ENCODE data around the gene SLC46A3. TPM values are rescaled to one million over a fixed set of nuclear protein-coding genes. Genes with fewer than 3 reads are reported as not detected.

SLC46A3 gene
- total and polyA plus RNA-seq, 2 donors (not counting 1 experiment from before 2014, with no cell fraction given) = 13.1 to 19.0 TPM

- H3K36me3 ChIP-seq (replicated peaks in 1 of 2; ENCODE audit: control extremely low read depth in 1 of 2, control insufficient read depth in 1 of 2, extremely low read depth in 1 of 2, insufficient read depth in 2 of 2, low read length in 1 of 2) = peaks cover 22 to 62% of the 10 kb centered on the region in 2 experiments
- POLR2A ChIA-PET = no interaction called here
- H3K4me3 ChIP-seq (ENCODE audit: control extremely low read depth in 1 of 5, extremely low read depth in 1 of 5, insufficient read depth in 1 of 5, low read depth in 2 of 5, low read length in 4 of 5) = no peak overlapping the region
- CTCF ChIA-PET = no interaction called here
- no peak overlapping the region for H3K4me2 ChIP-seq (replicated peaks; ENCODE audit: low read depth, low read length, poor library complexity, severe bottlenecking)
- DNase-seq = no peak
- H3K79me2 ChIP-seq (ENCODE audit: control insufficient read depth, insufficient read depth, low read length) = no peaks in the 10 kb centered on the region
- peaks cover 7 to 8% of the 10 kb centered on the region in 2 donors for H3K4me1 ChIP-seq (ENCODE audit: control insufficient read depth in 2 of 2, insufficient read depth in 2 of 2, low read length in 2 of 2)
- peaks cover 16% of the 10 kb centered on the region for H3K4me1 Mint-ChIP-seq
- H3K9me3 Mint-ChIP-seq (ENCODE audit: insufficient read depth) = no peaks in the 10 kb centered on the region
- no peak overlapping the region for H3K4me3 Mint-ChIP-seq
- no peak overlapping the region for H3K27ac ChIP-seq (ENCODE audit: low read length in 2 of 2)
- ATAC-seq (ENCODE audit: low read depth) = no peak
- H3K27me3 Mint-ChIP-seq = no peaks in the 10 kb centered on the region
- H3K27ac Mint-ChIP-seq = no peak overlapping the region
- no peak overlapping the region for H2AFZ ChIP-seq (ENCODE audit: insufficient read depth, low read depth, low read length, poor library complexity, severe bottlenecking)
- no peaks in the 10 kb centered on the region for H4K20me1 ChIP-seq (ENCODE audit: control insufficient read depth, insufficient read depth, low read length, poor library complexity, severe bottlenecking)
- H3K9me3 ChIP-seq (ENCODE audit: control extremely low read depth in 1 of 3, control insufficient read depth in 2 of 3, insufficient read depth in 1 of 3, low read length in 2 of 3) = no peaks in the 10 kb centered on the region
- TF ChIP-seq, protein P1, sequence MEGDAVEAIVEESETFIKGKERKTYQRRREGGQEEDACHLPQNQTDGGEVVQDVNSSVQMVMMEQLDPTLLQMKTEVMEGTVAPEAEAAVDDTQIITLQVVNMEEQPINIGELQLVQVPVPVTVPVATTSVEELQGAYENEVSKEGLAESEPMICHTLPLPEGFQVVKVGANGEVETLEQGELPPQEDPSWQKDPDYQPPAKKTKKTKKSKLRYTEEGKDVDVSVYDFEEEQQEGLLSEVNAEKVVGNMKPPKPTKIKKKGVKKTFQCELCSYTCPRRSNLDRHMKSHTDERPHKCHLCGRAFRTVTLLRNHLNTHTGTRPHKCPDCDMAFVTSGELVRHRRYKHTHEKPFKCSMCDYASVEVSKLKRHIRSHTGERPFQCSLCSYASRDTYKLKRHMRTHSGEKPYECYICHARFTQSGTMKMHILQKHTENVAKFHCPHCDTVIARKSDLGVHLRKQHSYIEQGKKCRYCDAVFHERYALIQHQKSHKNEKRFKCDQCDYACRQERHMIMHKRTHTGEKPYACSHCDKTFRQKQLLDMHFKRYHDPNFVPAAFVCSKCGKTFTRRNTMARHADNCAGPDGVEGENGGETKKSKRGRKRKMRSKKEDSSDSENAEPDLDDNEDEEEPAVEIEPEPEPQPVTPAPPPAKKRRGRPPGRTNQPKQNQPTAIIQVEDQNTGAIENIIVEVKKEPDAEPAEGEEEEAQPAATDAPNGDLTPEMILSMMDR (IDR thresholded peaks at IDR 0.05) = no peak
- TF ChIP-seq EZH2 (IDR thresholded peaks at IDR 0.05; ENCODE audit: borderline replicate concordance, insufficient read depth, low read depth, low read length, poor library complexity, severe bottlenecking) = no peak
- no peak overlapping the region for H3K9ac ChIP-seq (ENCODE audit: low read length)
- no peaks in the 10 kb centered on the region for H3K27me3 ChIP-seq (replicated peaks in 1 of 4; ENCODE audit: control extremely low read depth in 1 of 4, control insufficient read depth in 3 of 4, insufficient read depth in 4 of 4, low read length in 3 of 4)
- intact Hi-C loops (cut with micrococcal nuclease) = no loop called here
Observed at GRCh38 chr13:28704282-28704681, 14.5 kb downstream of the SLC46A3 start.

DNA sequence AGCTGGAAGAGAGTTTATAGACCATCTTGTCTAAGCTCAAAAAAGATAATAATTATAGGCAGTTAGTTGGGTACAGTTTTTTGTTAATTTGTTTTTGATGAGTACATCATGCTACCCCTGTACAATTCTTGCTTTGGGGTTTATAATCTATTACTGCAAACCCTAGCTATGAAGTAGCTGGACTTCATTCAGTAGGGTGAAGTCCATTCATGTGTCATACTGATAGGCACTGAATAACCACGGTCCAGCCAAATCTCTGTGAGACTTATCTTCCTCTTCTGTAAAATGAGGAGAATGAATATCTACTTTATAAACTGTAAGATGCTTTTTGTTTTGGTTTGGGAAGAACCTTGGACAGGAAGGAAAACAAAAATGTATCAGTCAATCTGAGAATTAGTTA lies 19.5 kb downstream of the SLC46A3 start:
- no peaks in the 10 kb centered on the region for H3K79me2 ChIP-seq (ENCODE audit: control insufficient read depth, insufficient read depth, low read length)
- TF ChIP-seq, protein P1 (IDR thresholded peaks at IDR 0.05) = no peak
- no peak for TF ChIP-seq EZH2 (IDR thresholded peaks at IDR 0.05; ENCODE audit: borderline replicate concordance, insufficient read depth, low read depth, low read length, poor library complexity, severe bottlenecking)
- ChIA-PET CTCF (interaction anchor here (0.7 to 1.2 kb wide), 2 partner anchors 19 to 27 kb away, joined by 3 to 4 read pairs; no protein-coding TSS in a partner anchor), POLR2A (no interaction called here)
- no peak overlapping the region for H3K4me3 ChIP-seq (ENCODE audit: control extremely low read depth in 1 of 5, extremely low read depth in 1 of 5, insufficient read depth in 1 of 5, low read depth in 2 of 5, low read length in 4 of 5)
- no peak overlapping the region for H3K27ac ChIP-seq (ENCODE audit: low read length in 2 of 2)
- ATAC-seq (ENCODE audit: low read depth) (no peak), DNase-seq (no peak)
- H3K36me3 ChIP-seq (replicated peaks in 1 of 2; ENCODE audit: control extremely low read depth in 1 of 2, control insufficient read depth in 1 of 2, extremely low read depth in 1 of 2, insufficient read depth in 2 of 2, low read length in 1 of 2) = peaks cover 20 to 58% of the 10 kb centered on the region in 2 experiments
- H3K27me3 ChIP-seq (replicated peaks in 1 of 4; ENCODE audit: control extremely low read depth in 1 of 4, control insufficient read depth in 3 of 4, insufficient read depth in 4 of 4, low read length in 3 of 4) = no peaks in the 10 kb centered on the region
- no peaks in the 10 kb centered on the region for H3K9me3 Mint-ChIP-seq (ENCODE audit: insufficient read depth)
- no peak overlapping the region for H3K4me3 Mint-ChIP-seq
- intact Hi-C loops (cut with micrococcal nuclease) = no loop called here
- no CpG with 5 or more reads among the region's 1 CpG for WGBS (ENCODE audit: insufficient coverage)
- no peak overlapping the region for H3K27ac Mint-ChIP-seq
- no peaks in the 10 kb centered on the region for H3K4me1 ChIP-seq (ENCODE audit: control insufficient read depth in 2 of 2, insufficient read depth in 2 of 2, low read length in 2 of 2)
- no peak overlapping the region for H2AFZ ChIP-seq (ENCODE audit: insufficient read depth, low read depth, low read length, poor library complexity, severe bottlenecking)
- H3K4me1 Mint-ChIP-seq = no peaks in the 10 kb centered on the region
- no peak overlapping the region for H3K9ac ChIP-seq (ENCODE audit: low read length)
- no peaks in the 10 kb centered on the region for H4K20me1 ChIP-seq (ENCODE audit: control insufficient read depth, insufficient read depth, low read length, poor library complexity, severe bottlenecking)
- H3K9me3 ChIP-seq (ENCODE audit: control extremely low read depth in 1 of 3, control insufficient read depth in 2 of 3, insufficient read depth in 1 of 3, low read length in 2 of 3) = no peaks in the 10 kb centered on the region
- no peak overlapping the region for H3K4me2 ChIP-seq (replicated peaks; ENCODE audit: low read depth, low read length, poor library complexity, severe bottlenecking)
- no peaks in the 10 kb centered on the region for H3K27me3 Mint-ChIP-seq
